Tibial nerve (tissue), 4 donors: ENCODE measurements around the gene CD34. TPM values are rescaled to one million over a fixed set of nuclear protein-coding genes. Genes with fewer than 3 reads are reported as not detected.

Experiments used
- total RNA-seq, 4 donors: library from RNA; depleted of rRNA; stranded (reverse); fragments of >200 nt; gene quantifications; one replicate each; pipeline ENCODE4 v1.1.0, GENCODE V29; 2016

CD34 gene
- total RNA-seq, 4 donors from 2014 or later, result 38.5 to 73.7 (median 55.3) TPM

Other genes starting within 250 kb of the CD34 start
- gene CD46, start 159.1 kb downstream of the CD34 start, total RNA-seq, result 100 to 1,000 TPM in 3 of 4 donors, 10 to 100 TPM in 1; 95.4 to 154 (median 133) TPM